Measurements from ENCODE around the gene CLN5. TPM values are rescaled to one million over a fixed set of nuclear protein-coding genes. Genes with fewer than 3 reads are reported as not detected.

The CLN5 gene
- total and polyA plus RNA-seq, 2 donors (not counting 3 experiments of a cell fraction or from before 2014, with no cell fraction given), result 16.5 to 22.7 TPM

GRCh38 chr13:76980075-76980718 is 11.7 kb upstream of the CLN5 start:
- intact Hi-C loops (cut with micrococcal nuclease), result loop anchor here (1.0 to 5.0 kb wide), 6 partner anchors 22 to 1283 kb away; no protein-coding TSS in a partner anchor
- POLR2A ChIA-PET, result no interaction called here
- CTCF ChIA-PET, result interaction anchor here (0.7 to 3.7 kb wide), 20 partner anchors 8 to 1304 kb away, joined by 3 to 32 read pairs (median 4); no protein-coding TSS in a partner anchor
- H3K4me2 ChIP-seq (ENCODE audit: insufficient read depth, low read length), result peak overlapping the region; percentile 64
- no peaks in the 10 kb centered on the region for H3K9me3 ChIP-seq (replicated peaks; ENCODE audit: control insufficient read depth, insufficient read depth, low read length)
- H3K27me3 ChIP-seq (ENCODE audit: control insufficient read depth in 2 of 2, insufficient read depth in 2 of 2, low read length in 2 of 2), result peaks cover 16 to 24% of the 10 kb centered on the region in 2 experiments
- H4K20me1 ChIP-seq (replicated peaks; ENCODE audit: control insufficient read depth, extremely low read depth, insufficient read depth, low read length), result no peaks in the 10 kb centered on the region
- H3K9me1 ChIP-seq (replicated peaks; ENCODE audit: control insufficient read depth, extremely low read depth, insufficient read depth, low read length), result no peaks in the 10 kb centered on the region
- H3K27ac ChIP-seq (ENCODE audit: insufficient read depth, low read depth, low read length), result no peak overlapping the region
- DNase-seq (ENCODE audit: low read depth, low spot score), result peak; percentile 52
- FAIRE-seq, result peak; percentile 67
- dilution Hi-C loops (cut with MboI; ENCODE audit: extremely low pct_ligation_motif_present, low sequenced_read_pairs), result no loop called here
- no peak overlapping the region for H3K4me3 ChIP-seq (replicated peaks in 1 of 3; ENCODE audit: insufficient read depth in 1 of 3, low read depth in 1 of 3, low read length in 3 of 3)
- H3K36me3 ChIP-seq (ENCODE audit: control insufficient read depth in 2 of 2, extremely low read depth in 1 of 2, insufficient read depth in 2 of 2, low read length in 2 of 2), result no peaks in the 10 kb centered on the region
- TF ChIP-seq POLR2A (IDR thresholded peaks at IDR 0.05; ENCODE audit: low read depth, low read length) (no peak), CTCF (IDR thresholded peaks at IDR 0.05; ENCODE audit: extremely low read depth in 1 of 2, insufficient read depth in 1 of 2, low read depth in 1 of 2, low read length in 2 of 2) (peak; percentile 95 to 100)
- H3K79me2 ChIP-seq (ENCODE audit: control insufficient read depth, insufficient read depth, low read length), result no peaks in the 10 kb centered on the region
- H3K4me1 ChIP-seq (ENCODE audit: control insufficient read depth, extremely low read depth, insufficient read depth, low read length), result peaks cover 2% of the 10 kb centered on the region
- no TSS peak for BruUV-seq (replicated peaks)
- no peak overlapping the region for H3K9ac ChIP-seq (replicated peaks; ENCODE audit: extremely low read depth, insufficient read depth, low read length)
- peak overlapping the region; percentile 48 for H2AFZ ChIP-seq (ENCODE audit: low read depth, low read length)

GRCh38 chr13:76982061-76982460 is 9.8 kb upstream of the CLN5 start:
- Histone ChIP-seq H3K9me1 (replicated peaks; ENCODE audit: control insufficient read depth, extremely low read depth, insufficient read depth, low read length) (no peaks in the 10 kb centered on the region), H3K4me2 (ENCODE audit: insufficient read depth, low read length) (no peak overlapping the region), H3K36me3 (ENCODE audit: control insufficient read depth in 2 of 2, extremely low read depth in 1 of 2, insufficient read depth in 2 of 2, low read length in 2 of 2) (no peaks in the 10 kb centered on the region), H3K9ac (replicated peaks; ENCODE audit: extremely low read depth, insufficient read depth, low read length) (no peak overlapping the region), H3K4me3 (replicated peaks in 1 of 3; ENCODE audit: insufficient read depth in 1 of 3, low read depth in 1 of 3, low read length in 3 of 3) (no peak overlapping the region), H3K9me3 (replicated peaks; ENCODE audit: control insufficient read depth, insufficient read depth, low read length) (no peaks in the 10 kb centered on the region), H3K4me1 (ENCODE audit: control insufficient read depth, extremely low read depth, insufficient read depth, low read length) (peaks cover 2% of the 10 kb centered on the region), H4K20me1 (replicated peaks; ENCODE audit: control insufficient read depth, extremely low read depth, insufficient read depth, low read length) (no peaks in the 10 kb centered on the region), H2AFZ (ENCODE audit: low read depth, low read length) (no peak overlapping the region), H3K79me2 (ENCODE audit: control insufficient read depth, insufficient read depth, low read length) (no peaks in the 10 kb centered on the region), H3K27me3 (ENCODE audit: control insufficient read depth in 2 of 2, insufficient read depth in 2 of 2, low read length in 2 of 2) (peaks cover 24% of the 10 kb centered on the region in 2 experiments), H3K27ac (ENCODE audit: insufficient read depth, low read depth, low read length) (no peak overlapping the region)
- ChIA-PET POLR2A (no interaction called here), CTCF (interaction anchor here (0.7 to 3.7 kb wide), 6 partner anchors 8 to 1295 kb away, joined by 3 to 32 read pairs (median 4); no protein-coding TSS in a partner anchor)
- FAIRE-seq, result no peak
- DNase-seq (ENCODE audit: low read depth, low spot score), result no peak
- BruUV-seq (replicated peaks), result no TSS peak
- intact Hi-C loops (cut with micrococcal nuclease), result loop anchor here (5.0 kb wide), 2 partner anchors 80 to 1285 kb away; no protein-coding TSS in a partner anchor
- TF ChIP-seq MYC (IDR thresholded peaks at IDR 0.05; ENCODE audit: low read depth, low read length) (no peak), EZH2 (IDR thresholded peaks at IDR 0.05; ENCODE audit: borderline replicate concordance, low read depth, low read length, severe bottlenecking) (no peak), JUN (IDR thresholded peaks at IDR 0.05; ENCODE audit: borderline replicate concordance, insufficient read depth, insufficient read length, low read depth) (no peak), CTCF (IDR thresholded peaks at IDR 0.05; ENCODE audit: extremely low read depth in 1 of 2, insufficient read depth in 1 of 2, low read depth in 1 of 2, low read length in 2 of 2) (no peak), MAX (IDR thresholded peaks at IDR 0.05; ENCODE audit: insufficient read depth, insufficient read length) (no peak), FOS (IDR thresholded peaks at IDR 0.05; ENCODE audit: borderline replicate concordance, insufficient read depth, low read length) (no peak), GATA2 (IDR thresholded peaks at IDR 0.05; ENCODE audit: insufficient read depth, insufficient read length, low read depth, low read length) (no peak), POLR2AphosphoS5 (IDR thresholded peaks at IDR 0.05; ENCODE audit: insufficient read depth, low read depth, low read length) (no peak), POLR2A (IDR thresholded peaks at IDR 0.05; ENCODE audit: low read depth, low read length) (no peak)
- dilution Hi-C loops (cut with MboI; ENCODE audit: extremely low pct_ligation_motif_present, low sequenced_read_pairs), result no loop called here
